GM18511 (cell line): ENCODE data around the gene DNAJC17.

Experiments
- ATAC-seq: cut with Tn5 transposase; IDR thresholded peaks from one replicate; pipeline ENCODE4 v1.9.1; 2021; ENCODE audit warnings: mild to moderate bottlenecking, moderate library complexity; ENCODE audit not compliant: unreplicated experiment

Gene DNAJC17

GRCh38 chr15:40746916-40747418 lies 60.3 kb downstream of the DNAJC17 start:
- ATAC-seq: no peak

GRCh38 chr15:40744815-40745152 lies 62.5 kb downstream of the DNAJC17 start:
- no peak for ATAC-seq

GRCh38 chr15:40743921-40744814 lies 63.1 kb downstream of the DNAJC17 start:
- ATAC-seq: no peak

- no peak for ATAC-seq
Measured at GRCh38 chr15:40743485-40743901, 63.8 kb downstream of the DNAJC17 start.

- ATAC-seq: no peak
Measured at GRCh38 chr15:40739854-40740253, 67.4 kb downstream of the DNAJC17 start.

- ATAC-seq: no peak
Measured at GRCh38 chr15:40739047-40739446, 68.2 kb downstream of the DNAJC17 start.

- no peak for ATAC-seq
Measured at GRCh38 chr15:40737048-40737447, 70.2 kb downstream of the DNAJC17 start.

- ATAC-seq: no peak
Measured at GRCh38 chr15:40736575-40736974, 70.7 kb downstream of the DNAJC17 start.

- ATAC-seq: no peak
Measured at GRCh38 chr15:40731034-40731433, 76.2 kb downstream of the DNAJC17 start.

GRCh38 chr15:40723919-40724318 lies 83.4 kb downstream of the DNAJC17 start:
- ATAC-seq: no peak

- ATAC-seq: no peak
Measured at GRCh38 chr15:40722934-40723333, 84.3 kb downstream of the DNAJC17 start.

- no peak for ATAC-seq
Measured at GRCh38 chr15:40722354-40722753, 84.9 kb downstream of the DNAJC17 start.

- ATAC-seq: no peak
Measured at GRCh38 chr15:40721701-40722100, 85.6 kb downstream of the DNAJC17 start.

GRCh38 chr15:40716165-40716564 lies 91.1 kb downstream of the DNAJC17 start:
- no peak for ATAC-seq
